Inferior parietal cortex (tissue), 1 donor: Measurements from ENCODE around the gene FLACC1.
"Not testable (repeated sequence)": the region's sequence is repeated elsewhere in the genome, so short reads cannot be mapped to it uniquely, and the experiment has no call there.

Experiments
- DNase-seq: peaks from one replicate; pipeline ENCODE4 v3.0.0-alpha.2; 2016; ENCODE audit errors: extremely low spot score

FLACC1 gene, protein sequence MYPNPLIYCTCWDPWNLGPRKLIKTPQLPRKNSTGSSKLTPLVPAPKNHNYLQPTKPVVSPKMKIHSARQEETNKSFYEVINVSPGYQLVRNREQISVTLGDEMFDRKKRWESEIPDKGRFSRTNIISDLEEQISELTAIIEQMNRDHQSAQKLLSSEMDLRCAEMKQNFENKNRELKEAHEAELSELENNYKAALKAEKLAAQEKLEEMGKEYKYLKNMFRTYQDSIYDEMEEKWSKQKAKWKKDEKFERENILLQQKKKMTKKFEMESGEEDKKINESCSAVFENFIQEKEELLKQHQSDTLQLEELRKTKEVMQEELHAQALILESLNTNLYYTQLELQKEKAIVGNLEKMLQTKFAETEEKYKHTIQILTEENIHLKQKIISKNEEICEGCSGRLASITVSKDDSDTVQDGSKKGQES

GRCh38 chr2:201357221-201357620 is at the start of gene FLACC1:
TSS of gene FLACC1 (minus strand) at chr2:201357345. CDS start at chr2:201351404, 5,941 bp downstream.
- DNase-seq, result peak; percentile 6

DNA sequence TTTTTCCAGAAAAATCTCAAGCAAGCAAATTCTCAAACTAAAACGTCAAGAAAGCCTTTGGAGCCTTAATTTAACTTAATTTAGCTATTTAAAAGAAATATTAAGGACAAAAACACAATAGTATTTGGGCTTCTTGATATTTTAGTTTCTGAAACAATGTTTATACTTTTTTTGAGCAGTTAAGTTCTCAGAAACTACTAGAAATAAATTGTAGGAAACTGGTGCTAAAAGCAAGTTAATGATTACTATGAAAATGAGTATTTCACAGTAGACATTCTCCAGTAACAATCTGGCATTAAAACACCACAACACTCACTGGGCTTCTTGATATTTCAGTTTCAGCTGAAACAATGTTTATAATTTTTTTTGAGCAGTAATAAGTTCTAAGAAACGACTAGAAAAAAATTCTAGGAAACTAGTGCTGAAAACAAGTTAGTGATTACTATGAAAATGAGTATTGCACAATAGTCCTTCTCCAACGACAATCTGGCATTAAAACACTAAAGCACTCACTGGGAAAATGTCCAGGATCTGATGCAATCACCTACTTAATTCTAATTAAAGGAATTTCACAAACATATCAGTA is 49.0 kb upstream of the FLACC1 start:
- peak; percentile 58 for DNase-seq

- DNase-seq, result no peak
These were observed 47.6 kb upstream of the FLACC1 start for GRCh38 chr2:201404699-201405280.

- no peak for DNase-seq
These were observed 46.7 kb upstream of the FLACC1 start for GRCh38 chr2:201403880-201404279.

DNA sequence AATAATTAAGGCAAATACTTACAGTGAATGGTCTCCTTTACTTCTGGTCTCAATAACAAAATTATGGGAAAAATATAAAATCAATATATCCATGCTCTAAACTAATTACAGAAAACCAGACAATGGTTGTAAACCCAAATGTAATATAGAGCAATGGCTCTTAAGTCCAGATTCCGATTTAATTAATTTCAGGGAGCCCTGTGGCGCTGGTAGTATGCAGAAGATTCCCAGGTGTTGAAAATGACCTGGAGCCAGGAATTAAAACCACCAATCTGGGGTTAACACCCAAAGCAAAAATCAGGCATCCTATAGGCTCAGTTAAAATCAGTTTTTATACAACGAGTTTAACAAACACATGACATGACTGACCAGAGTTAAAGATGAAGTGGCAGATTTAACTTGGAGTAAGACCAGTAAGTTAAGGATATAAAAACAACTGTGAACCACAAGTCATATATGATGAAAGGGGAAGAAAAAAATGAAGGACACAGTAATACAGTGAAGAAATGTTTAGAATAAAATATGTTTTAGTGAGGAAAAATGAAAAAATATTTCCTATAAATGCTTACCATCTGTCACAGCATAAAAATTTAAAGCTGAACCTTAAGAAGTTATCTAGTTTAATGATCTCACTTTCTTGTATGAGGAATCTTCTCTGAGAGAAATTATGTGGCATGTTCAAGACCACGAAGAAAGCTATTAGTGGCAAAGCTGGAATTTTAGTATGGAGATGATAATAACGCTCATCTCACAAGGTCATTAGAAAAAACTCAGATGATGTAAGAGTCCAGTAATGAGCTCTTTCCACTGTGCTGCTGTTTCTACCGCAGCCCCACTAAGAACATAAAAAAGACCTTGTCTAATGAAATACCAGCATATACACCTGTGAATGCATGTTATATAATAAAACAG is 45.8 kb upstream of the FLACC1 start:
- no peak for DNase-seq

GRCh38 chr2:201401815-201402214 is 44.7 kb upstream of the FLACC1 start:
- no peak for DNase-seq

GRCh38 chr2:201396595-201396994 is 39.5 kb upstream of the FLACC1 start:
- no peak for DNase-seq

DNA sequence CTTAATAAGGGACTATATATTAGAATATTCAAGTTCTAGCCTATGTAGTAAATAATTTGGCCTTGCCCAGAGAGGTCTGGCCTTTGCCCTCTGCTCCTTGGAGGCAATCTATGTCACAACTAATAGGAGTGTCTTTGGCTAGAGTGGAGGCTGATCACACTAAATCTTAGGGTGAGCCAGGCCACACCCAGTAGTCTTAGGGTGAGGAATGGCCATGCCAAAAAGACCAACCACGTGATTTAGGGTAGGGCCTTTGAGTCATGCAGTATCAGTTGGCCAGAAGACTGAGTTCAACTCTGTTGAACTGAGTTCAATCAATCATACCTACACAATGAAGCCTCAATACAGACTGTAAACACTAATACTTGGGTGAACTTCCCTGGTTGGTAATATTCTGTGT is 26.0 kb upstream of the FLACC1 start:
- no peak for DNase-seq

- DNase-seq, result no peak
These were observed 21.6 kb upstream of the FLACC1 start for GRCh38 chr2:201378496-201379397.

GRCh38 chr2:201377218-201377617 is 20.1 kb upstream of the FLACC1 start:
- no peak for DNase-seq

DNA sequence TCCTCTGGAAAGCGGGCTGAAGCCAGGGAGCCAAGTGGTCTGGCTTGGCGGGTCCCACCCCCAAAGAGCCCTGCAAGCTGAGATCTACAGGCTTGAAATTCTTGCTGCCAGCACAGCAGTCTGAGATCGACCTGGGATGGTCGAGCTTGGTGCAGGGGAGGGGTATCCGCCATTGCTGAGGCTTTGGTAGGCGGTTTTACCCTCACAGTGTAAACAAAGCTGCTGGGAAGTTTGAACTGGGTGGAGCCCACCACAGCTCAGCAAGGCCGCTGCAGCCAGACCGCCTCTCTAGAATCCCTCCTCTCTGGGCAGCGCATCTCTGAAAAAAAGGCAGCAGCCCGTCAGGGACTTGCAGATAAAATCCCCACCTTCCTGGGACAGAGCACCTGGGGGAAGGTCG is 12.6 kb upstream of the FLACC1 start:
- no peak for DNase-seq

GRCh38 chr2:201369318-201369717 is 12.2 kb upstream of the FLACC1 start:
- not testable (repeated sequence) for DNase-seq

DNA sequence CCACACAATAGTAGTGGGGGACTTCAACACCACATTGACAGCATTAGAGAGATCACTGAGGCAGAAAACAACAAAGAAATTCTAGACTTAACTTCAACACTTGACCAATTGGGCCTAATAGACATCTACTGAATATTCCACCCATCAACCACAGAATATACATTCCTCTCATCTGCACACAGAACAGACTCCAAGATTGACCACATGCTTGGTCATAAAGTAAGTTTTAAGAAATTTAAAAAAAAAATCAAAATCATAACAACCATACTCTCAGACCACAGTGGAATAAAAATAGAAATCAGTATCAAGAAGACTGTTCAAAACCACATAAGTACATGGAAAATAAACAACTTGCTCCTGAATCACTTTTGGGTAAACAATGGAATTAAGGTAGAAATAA is 9.0 kb upstream of the FLACC1 start:
- no peak for DNase-seq

DNA sequence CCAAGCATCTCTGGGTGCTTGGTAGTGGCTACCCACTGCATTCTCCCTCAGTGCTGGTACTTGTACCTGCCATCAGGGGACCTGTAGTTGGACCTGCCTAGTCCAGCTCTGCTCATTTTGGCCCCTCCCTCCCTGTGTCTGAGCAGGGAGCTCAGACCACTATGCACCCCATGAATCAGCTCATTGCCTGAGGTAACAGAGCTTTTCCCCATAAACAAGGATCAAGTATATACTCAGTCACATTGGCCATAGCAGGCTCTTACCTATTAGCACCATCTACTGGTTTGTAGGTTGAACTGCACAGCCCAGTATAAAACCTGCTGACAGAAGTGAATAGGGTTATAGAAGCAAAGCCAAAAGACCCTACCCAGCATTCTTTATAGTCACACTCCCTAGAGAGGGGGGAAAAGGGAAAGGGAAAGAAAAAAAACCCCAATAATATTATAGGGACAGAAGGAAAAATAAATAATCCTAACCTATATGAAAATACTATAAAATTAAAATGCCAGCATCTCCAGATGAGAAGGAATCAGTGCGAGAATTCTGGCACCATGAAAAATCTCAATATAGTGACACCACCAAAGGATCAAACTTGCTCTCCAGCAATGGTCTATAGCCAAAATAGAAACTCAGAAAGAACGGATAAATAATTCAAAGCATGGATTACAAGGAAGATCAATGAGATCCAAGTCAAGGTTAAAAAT is 6.9 kb upstream of the FLACC1 start:
- DNase-seq, result peak; percentile 14

DNA sequence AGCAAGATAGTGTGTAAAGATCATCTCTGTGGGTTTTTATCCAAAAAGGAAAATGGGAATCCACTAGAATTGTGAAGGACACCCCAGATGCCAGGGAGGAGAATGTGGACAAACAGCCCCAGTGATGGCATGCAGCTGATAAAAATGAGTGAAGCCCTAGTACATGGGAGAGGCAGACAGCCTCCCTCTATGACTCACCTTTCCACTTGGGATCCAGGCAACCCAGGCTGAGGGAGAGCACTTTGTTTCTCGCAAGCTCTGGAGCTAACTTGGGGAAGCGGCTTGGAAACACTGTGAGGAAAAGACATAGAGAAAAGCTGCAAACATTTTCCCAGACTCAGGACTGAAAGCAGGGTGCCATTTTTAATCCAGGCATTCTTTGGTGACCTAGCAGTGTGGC is 5.3 kb upstream of the FLACC1 start:
- DNase-seq, result no peak

DNA sequence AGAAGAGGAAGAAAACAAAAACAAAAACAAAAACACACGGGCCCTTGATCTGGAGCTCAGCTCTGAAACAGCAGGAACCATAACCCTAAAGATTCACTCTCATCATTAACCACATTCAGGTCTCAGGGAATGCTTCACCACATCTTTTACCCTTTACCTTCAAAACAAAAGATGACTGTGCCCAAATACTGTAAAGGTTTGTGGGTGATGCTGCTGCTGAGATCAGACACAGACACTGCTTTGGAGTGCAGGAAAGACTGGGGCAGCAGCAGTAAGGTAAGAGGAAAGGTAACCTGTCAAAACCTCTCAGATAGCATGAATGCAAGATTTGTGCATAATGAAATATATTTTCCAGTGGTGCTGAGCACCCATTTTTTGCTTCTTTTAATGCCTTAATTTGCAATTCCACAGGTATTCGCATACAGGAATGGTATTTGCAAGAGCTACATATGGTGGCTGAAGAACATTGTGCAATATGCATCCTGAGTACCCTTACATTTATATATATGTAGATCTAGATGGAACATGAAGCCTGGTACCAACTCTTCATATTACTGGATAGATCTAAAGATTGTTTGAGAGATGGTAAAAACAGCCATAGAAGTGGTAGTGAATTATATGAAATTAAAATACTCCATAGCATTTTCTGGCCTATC is 4.1 kb upstream of the FLACC1 start:
- no peak for DNase-seq

DNA sequence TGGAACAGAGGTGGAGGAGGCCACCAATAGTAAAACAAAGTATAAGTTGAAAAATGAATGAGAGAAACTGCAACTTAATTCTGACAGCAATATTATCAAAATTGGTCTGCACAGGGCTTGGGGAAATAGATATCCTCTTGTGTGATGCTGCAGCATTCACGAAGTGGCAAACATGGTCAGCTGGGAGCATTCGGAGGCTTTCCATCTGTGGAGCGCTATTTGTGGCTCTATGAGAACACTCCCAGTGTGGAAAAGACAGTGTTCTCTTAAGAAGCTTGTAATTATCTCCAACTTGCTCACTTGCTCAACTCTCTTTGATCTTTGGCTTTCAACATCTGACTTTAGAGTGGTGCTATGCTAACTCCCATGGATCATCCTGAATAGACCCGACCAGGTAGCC is 3.1 kb upstream of the FLACC1 start:
- peak; percentile 4 for DNase-seq

- no peak for DNase-seq
These were observed 1.5 kb upstream of the FLACC1 start for GRCh38 chr2:201358684-201359083.

DNA sequence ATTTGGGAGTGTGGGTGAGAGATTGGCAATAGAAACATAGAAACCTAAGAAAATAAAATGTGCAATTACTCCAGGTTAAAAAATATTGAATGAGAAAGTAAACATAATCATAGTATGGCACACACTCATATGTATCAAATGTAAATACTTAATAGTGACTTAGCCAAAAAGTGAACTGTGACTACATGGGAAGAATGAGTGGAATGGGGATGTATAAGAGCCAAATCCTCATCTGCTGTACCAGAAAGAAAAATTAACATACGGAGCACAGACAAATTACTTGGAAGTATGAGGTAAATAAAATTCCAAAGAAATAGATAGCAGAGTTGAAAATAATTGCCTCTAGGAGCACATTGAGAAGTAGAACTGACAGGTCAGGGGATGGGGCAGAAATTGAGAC is 4.0 kb downstream of the FLACC1 start:
- no peak for DNase-seq

DNA sequence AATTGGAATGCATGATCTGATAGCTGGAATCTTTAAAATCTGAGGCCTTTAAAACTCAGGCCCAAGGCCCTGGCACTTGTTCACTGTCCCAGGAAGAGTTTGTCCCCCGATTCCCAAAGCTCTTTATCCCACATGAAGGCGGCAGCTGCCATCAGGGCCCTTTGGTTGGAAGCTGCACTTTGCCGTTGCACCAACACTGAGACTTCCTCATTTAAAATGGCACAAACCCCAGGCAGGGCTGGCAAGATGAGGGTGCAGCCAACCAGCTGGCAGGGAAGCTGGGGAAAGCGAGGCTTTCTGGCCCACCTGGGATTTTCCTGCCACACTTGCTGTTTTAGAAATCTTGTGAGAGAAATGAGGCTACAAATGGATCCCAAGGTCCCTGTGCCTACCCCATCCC is 6.3 kb downstream of the FLACC1 start:
- no peak for DNase-seq
